ENCODE results near the gene FAM53B. TPM values are rescaled to one million over a fixed set of nuclear protein-coding genes. Genes with fewer than 3 reads are reported as not detected.

FAM53B gene
- total RNA-seq, 2 experiments from 2014 or later = 56.6 to 58.5 TPM

- no peaks in the 10 kb centered on the region for H3K9me2 ChIP-seq (ENCODE audit: insufficient read depth, low read length)
- DNase-seq (ENCODE audit: low spot score) = no peak
- ChIA-PET POLR2A (no interaction called here), CTCF (ENCODE audit: unreplicated experiment) (no interaction called here)
- TF ChIP-seq CTCF (conservative IDR thresholded peaks at IDR 0.05; ENCODE audit: low read length) (no peak), EZH2phosphoT487 (IDR thresholded peaks at IDR 0.05; ENCODE audit: borderline replicate concordance, low read depth, low read length) (no peak)
- H3K4me2 ChIP-seq (ENCODE audit: low read length) = no peak overlapping the region
- H4K20me1 ChIP-seq (ENCODE audit: insufficient read depth, low read length) = no peaks in the 10 kb centered on the region
- no peak overlapping the region for H2AFZ ChIP-seq (ENCODE audit: low read length)
- BruUV-seq (replicated peaks) = no TSS peak
- H3K36me3 ChIP-seq (ENCODE audit: insufficient read depth, low read length) = peaks cover 97% of the 10 kb centered on the region
- peaks cover 36% of the 10 kb centered on the region for H3K4me1 ChIP-seq (ENCODE audit: insufficient read depth, low read length, poor library complexity, severe bottlenecking)
- H3K27ac ChIP-seq (ENCODE audit: low read depth, low read length, poor library complexity, severe bottlenecking) = no peak overlapping the region
- no peak overlapping the region for H3K4me3 ChIP-seq (ENCODE audit: low read depth, low read length, poor library complexity, severe bottlenecking)
- H3K79me2 ChIP-seq (ENCODE audit: insufficient read depth, low read depth, low read length) = peaks cover 35% of the 10 kb centered on the region
- no peaks in the 10 kb centered on the region for H3K9me3 ChIP-seq (ENCODE audit: low read length)
- intact Hi-C loops (cut with micrococcal nuclease; ENCODE audit: unreplicated experiment) = no loop called here
Observed at GRCh38 chr10:124681626-124682552, 62.3 kb downstream of the FAM53B start.

- Histone ChIP-seq H3K27ac (ENCODE audit: low read depth, low read length, poor library complexity, severe bottlenecking) (no peak overlapping the region), H2AFZ (ENCODE audit: low read length) (no peak overlapping the region), H3K4me3 (ENCODE audit: low read depth, low read length, poor library complexity, severe bottlenecking) (no peak overlapping the region), H3K9me2 (ENCODE audit: insufficient read depth, low read length) (no peaks in the 10 kb centered on the region), H3K4me1 (ENCODE audit: insufficient read depth, low read length, poor library complexity, severe bottlenecking) (peaks cover 31% of the 10 kb centered on the region), H3K36me3 (ENCODE audit: insufficient read depth, low read length) (peaks cover 98% of the 10 kb centered on the region), H4K20me1 (ENCODE audit: insufficient read depth, low read length) (no peaks in the 10 kb centered on the region), H3K9me3 (ENCODE audit: low read length) (no peaks in the 10 kb centered on the region), H3K4me2 (ENCODE audit: low read length) (no peak overlapping the region), H3K79me2 (ENCODE audit: insufficient read depth, low read depth, low read length) (peaks cover 37% of the 10 kb centered on the region)
- BruUV-seq (replicated peaks) = no TSS peak
- ChIA-PET CTCF (ENCODE audit: unreplicated experiment) (no interaction called here), POLR2A (interaction anchor here (0.5 kb wide), 1 partner anchor 256 kb away, joined by 3 read pairs; no protein-coding TSS in a partner anchor)
- intact Hi-C loops (cut with micrococcal nuclease; ENCODE audit: unreplicated experiment) = no loop called here
- TF ChIP-seq CTCF (conservative IDR thresholded peaks at IDR 0.05; ENCODE audit: low read length) (no peak), EZH2phosphoT487 (IDR thresholded peaks at IDR 0.05; ENCODE audit: borderline replicate concordance, low read depth, low read length) (no peak)
- no peak for DNase-seq (ENCODE audit: low spot score)
Observed at GRCh38 chr10:124681091-124681490, 63.1 kb downstream of the FAM53B start.

GRCh38 chr10:124680675-124681074 is 63.5 kb downstream of the FAM53B start:
- no peak for TF ChIP-seq CTCF (conservative IDR thresholded peaks at IDR 0.05; ENCODE audit: low read length)
- TF ChIP-seq EZH2phosphoT487 (IDR thresholded peaks at IDR 0.05; ENCODE audit: borderline replicate concordance, low read depth, low read length) = no peak
- H3K9me2 ChIP-seq (ENCODE audit: insufficient read depth, low read length) = no peaks in the 10 kb centered on the region
- ChIA-PET CTCF (ENCODE audit: unreplicated experiment) (no interaction called here), POLR2A (interaction anchor here (0.5 to 1.2 kb wide), 2 partner anchors 10 to 256 kb away, joined by 3 to 4 read pairs; no protein-coding TSS in a partner anchor)
- no peak overlapping the region for H2AFZ ChIP-seq (ENCODE audit: low read length)
- peaks cover 98% of the 10 kb centered on the region for H3K36me3 ChIP-seq (ENCODE audit: insufficient read depth, low read length)
- no peaks in the 10 kb centered on the region for H4K20me1 ChIP-seq (ENCODE audit: insufficient read depth, low read length)
- H3K4me1 ChIP-seq (ENCODE audit: insufficient read depth, low read length, poor library complexity, severe bottlenecking) = peaks cover 27% of the 10 kb centered on the region
- H3K79me2 ChIP-seq (ENCODE audit: insufficient read depth, low read depth, low read length) = peaks cover 37% of the 10 kb centered on the region
- no peak overlapping the region for H3K4me3 ChIP-seq (ENCODE audit: low read depth, low read length, poor library complexity, severe bottlenecking)
- no peaks in the 10 kb centered on the region for H3K9me3 ChIP-seq (ENCODE audit: low read length)
- intact Hi-C loops (cut with micrococcal nuclease; ENCODE audit: unreplicated experiment) = no loop called here
- H3K4me2 ChIP-seq (ENCODE audit: low read length) = no peak overlapping the region
- no TSS peak for BruUV-seq (replicated peaks)
- H3K27ac ChIP-seq (ENCODE audit: low read depth, low read length, poor library complexity, severe bottlenecking) = no peak overlapping the region
- no peak for DNase-seq (ENCODE audit: low spot score)
